SIG-M5 treated with dmso at 0.1 percent for 504 hours (cell line): ENCODE results near the gene TBCD.
"Not testable (repeated sequence)": the region's sequence is repeated elsewhere in the genome, so short reads cannot be mapped to it uniquely, and the experiment has no call there.

Experiments used
- DNase-seq: peaks from one replicate; lab custom pipeline; 2025; ENCODE audit not compliant: unreplicated experiment; lab: John Stamatoyannopoulos, UW

TBCD gene

GRCh38 chr17:82765371-82765770 is 13.5 kb downstream of the TBCD start:
- no peak for DNase-seq

- DNase-seq, result peak; percentile 42
Observed at GRCh38 chr17:82767041-82767754, 15.3 kb downstream of the TBCD start.

- DNase-seq, result no peak
Observed at GRCh38 chr17:82769041-82769440, 17.2 kb downstream of the TBCD start.

GRCh38 chr17:82772026-82772425 is 20.2 kb downstream of the TBCD start:
- no peak for DNase-seq

- DNase-seq, result not testable (repeated sequence)
Observed at GRCh38 chr17:82774456-82774855, 22.6 kb downstream of the TBCD start.

GRCh38 chr17:82775001-82775823 is 23.3 kb downstream of the TBCD start:
- no peak for DNase-seq

GRCh38 chr17:82776454-82776853 is 24.6 kb downstream of the TBCD start:
- no peak for DNase-seq

- not testable (repeated sequence) for DNase-seq
Observed at GRCh38 chr17:82777778-82778375, 26.0 kb downstream of the TBCD start.

GRCh38 chr17:82779541-82779940 is 27.7 kb downstream of the TBCD start:
- no peak for DNase-seq

- no peak for DNase-seq
Observed at GRCh38 chr17:82780195-82780594, 28.3 kb downstream of the TBCD start.

GRCh38 chr17:82780971-82781893 is 29.4 kb downstream of the TBCD start:
- DNase-seq, result no peak

- peak; percentile 80 for DNase-seq
Observed at GRCh38 chr17:82781894-82782274, 30.0 kb downstream of the TBCD start.

GRCh38 chr17:82782657-82783207 is 30.9 kb downstream of the TBCD start:
- no peak for DNase-seq

GRCh38 chr17:82783498-82783897 is 31.6 kb downstream of the TBCD start:
- DNase-seq, result no peak

- DNase-seq, result not testable (repeated sequence)
Observed at GRCh38 chr17:82785581-82785980, 33.7 kb downstream of the TBCD start.

- no peak for DNase-seq
Observed at GRCh38 chr17:82786427-82786826, 34.6 kb downstream of the TBCD start.

- DNase-seq, result no peak
Observed at GRCh38 chr17:82787081-82787848, 35.4 kb downstream of the TBCD start.

- no peak for DNase-seq
Observed at GRCh38 chr17:82788206-82789001, 36.5 kb downstream of the TBCD start.

GRCh38 chr17:82789051-82789592 is 37.3 kb downstream of the TBCD start:
- no peak for DNase-seq
